HCT116 (cell line): ENCODE data around the gene STUM. TPM values are rescaled to one million over a fixed set of nuclear protein-coding genes. Genes with fewer than 3 reads are reported as not detected.

Experiments
- ATAC-seq: fragments of 200-7000 bp; cut with Tn5 transposase; 2 replicates; pipeline ENCODE4 v1.9.1; 2020; ENCODE audit warnings: mild to moderate bottlenecking, moderate library complexity
- BruUV-seq: library from RNA; stranded (reverse); fragments of 400-500 nt; replicated peaks from 2 replicates; lab custom pipeline; 2021; lab: Mats Ljungman, UMichigan
- CTCF ChIA-PET: fragments of 300-600 bp; sonication (Branson Sonifier 250); formaldehyde crosslinking; loops from one replicate; lab custom pipeline; 2021; ENCODE audit warnings: antibody characterized with exemption; lab: Charles Lee
- POLR2A ChIA-PET: fragments of 300-600, 350-600 bp; sonication (Branson Sonifier 250); formaldehyde crosslinking; loops from one replicate; lab custom pipeline; 2021; ENCODE audit warnings: antibody characterized with exemption; lab: Charles Lee
- RAD21 ChIA-PET, 2 experiments: fragments of 300-600 bp; sonication (Branson Sonifier 250); formaldehyde crosslinking; loops; one replicate each; lab custom pipeline; 2023; ENCODE audit warnings: low total read pairs in 2 of 2; ENCODE audit not compliant: uncharacterized antibody in 2 of 2, unreplicated experiment in 2 of 2, low non-redundant PET in 1 of 2; lab: Charles Lee
- DNase-seq: peaks from one replicate; pipeline ENCODE4 v3.0.0-alpha.2; 2010; ENCODE audit warnings: low read depth, low spot score
- H2AFZ ChIP-seq: fragments of 200-600 bp; shearing (Covaris generic), sonication (generic); 2 replicates; pipeline ENCODE4 v1.6.1; 2017; ENCODE audit warnings: low read depth, mixed run types, mixed read lengths, antibody characterized with exemption, low read length; ENCODE audit not compliant: poor library complexity, severe bottlenecking
- H3K27ac ChIP-seq: 2 replicates; pipeline ENCODE4 v1.5.1; 2012; ENCODE audit warnings: low read depth, low read length
- H3K27me3 ChIP-seq: fragments of 200-600 bp; sonication (generic); 2 replicates; pipeline ENCODE4 v1.6.1; 2016; ENCODE audit warnings: mixed run types, low read length, mixed read lengths; ENCODE audit not compliant: insufficient read depth
- H3K36me3 ChIP-seq, 2 experiments: fragments of 200-500 bp in 1 of 2; fragments of 200-600 bp in 1 of 2; sonication (Bioruptor generic) in 1 of 2; sonication (generic) in 1 of 2; 2 replicates each; pipeline versions ENCODE4 v1.5.1 to v1.6.1; 2014 to 2016; ENCODE audit warnings: low read length in 2 of 2, inconsistent platforms in 1 of 2, mixed read lengths in 1 of 2, mixed run types in 1 of 2; ENCODE audit not compliant: insufficient read depth in 2 of 2, control insufficient read depth in 1 of 2
- H3K4me1 ChIP-seq, 2 experiments: fragments of 200-600 bp in 1 of 2; sonication (generic) in 1 of 2; 2 replicates each; pipeline versions ENCODE4 v1.5.1 to v1.6.1; 2012 to 2017; ENCODE audit warnings: low read length in 2 of 2, inconsistent platforms in 1 of 2, mild to moderate bottlenecking in 1 of 2, mixed read lengths in 1 of 2, mixed run types in 1 of 2, moderate library complexity in 1 of 2; ENCODE audit not compliant: insufficient read depth in 2 of 2, control insufficient read depth in 1 of 2
- H3K4me2 ChIP-seq: fragments of 200-600 bp; sonication (generic); 2 replicates; pipeline ENCODE4 v1.6.1; 2017; ENCODE audit warnings: mixed run types, low read length, mixed read lengths
- H3K4me3 ChIP-seq, 2 experiments: fragments of 200-600 bp in 1 of 2; sonication (generic) in 1 of 2; replicated peaks in 1 of 2; 2 replicates each; pipeline ENCODE4 v1.5.1; 2011 to 2016; ENCODE audit warnings: low read length in 2 of 2, control low read depth in 1 of 2, low read depth in 1 of 2, mild to moderate bottlenecking in 1 of 2, mixed read lengths in 1 of 2, mixed run types in 1 of 2
- H3K79me2 ChIP-seq: fragments of 200-600 bp; sonication (generic); 2 replicates; pipeline ENCODE4 v1.6.1; 2017; ENCODE audit warnings: mild to moderate bottlenecking, mixed run types, low read length, moderate library complexity, mixed read lengths; ENCODE audit not compliant: insufficient read depth
- H3K9ac ChIP-seq: fragments of 200-600 bp; sonication (generic); 2 replicates; pipeline ENCODE4 v1.6.1; 2016; ENCODE audit warnings: low read length, mixed read lengths
- H3K9me2 ChIP-seq: fragments of 200-600 bp; sonication (generic), shearing (Covaris generic); 2 replicates; pipeline ENCODE4 v1.6.1; 2017; ENCODE audit warnings: mixed run types, mild to moderate bottlenecking, moderate library complexity; ENCODE audit not compliant: insufficient read depth
- H3K9me3 ChIP-seq, 2 experiments: fragments of 200-500 bp in 1 of 2; fragments of 200-600 bp in 1 of 2; sonication (Bioruptor generic) in 1 of 2; sonication (generic) in 1 of 2; 2 replicates each; pipeline ENCODE4 v1.6.1; 2014 to 2017; ENCODE audit warnings: low read length in 2 of 2, mixed read lengths in 2 of 2, inconsistent platforms in 1 of 2, low read depth in 1 of 2, mild to moderate bottlenecking in 1 of 2, mixed run types in 1 of 2, moderate library complexity in 1 of 2; ENCODE audit not compliant: control insufficient read depth in 1 of 2, insufficient read depth in 1 of 2
- H4K20me1 ChIP-seq: fragments of 200-600 bp; sonication (generic), shearing (Covaris generic); 2 replicates; pipeline ENCODE4 v1.6.1; 2017; ENCODE audit warnings: mixed run types, mild to moderate bottlenecking, moderate library complexity; ENCODE audit not compliant: insufficient read depth
- EZH2phosphoT487 ChIP-seq: fragments of 200-600 bp; IDR thresholded peaks from 2 replicates; pipeline ENCODE4 v1.6.1; 2018; ENCODE audit warnings: antibody characterized with exemption, borderline replicate concordance
- MAX ChIP-seq: IDR thresholded peaks from 2 replicates; pipeline ENCODE4 v1.6.1; 2012
- RAD21 ChIP-seq: IDR thresholded peaks from 2 replicates; pipeline ENCODE4 v1.6.1; 2012; ENCODE audit warnings: low read depth, mild to moderate bottlenecking
- REST ChIP-seq: IDR thresholded peaks from 2 replicates; pipeline ENCODE4 v1.6.1; 2012; ENCODE audit warnings: low read depth
- SIN3A ChIP-seq: IDR thresholded peaks from 2 replicates; pipeline ENCODE4 v1.6.1; 2012; ENCODE audit warnings: low read depth
- SP1 ChIP-seq: IDR thresholded peaks from 2 replicates; pipeline ENCODE4 v1.6.1; 2012; ENCODE audit warnings: low read depth
- SRF ChIP-seq: IDR thresholded peaks from 2 replicates; pipeline ENCODE4 v1.6.1; 2012; ENCODE audit warnings: low read depth
- TCF7L2 ChIP-seq: IDR thresholded peaks from 2 replicates; pipeline ENCODE4 v1.7.0; 2011; ENCODE audit warnings: borderline replicate concordance, inconsistent platforms; ENCODE audit not compliant: insufficient read depth, insufficient read length; ENCODE audit errors: extremely low read depth
- ZFX ChIP-seq: fragments of 450-650 bp; IDR thresholded peaks from 2 replicates; pipeline ENCODE4 v1.6.1; 2017
- intact Hi-C: fragments of 100-400 bp; cut with micrococcal nuclease; formaldehyde crosslinking; loops from 2 replicates; pipeline ENCODE4 v1.10.0; 2022
- total RNA-seq: library from RNA; stranded (reverse); gene quantifications from one replicate; pipeline ENCODE4 v1.2.1, GENCODE V29; 2021; ENCODE audit not compliant: unreplicated experiment
- TF ChIP-seq, protein P1 (sequence below), 3 experiments: fragments of 200-600 bp in 1 of 3; sonication (generic) in 1 of 3; IDR thresholded peaks in 2 of 3; conservative IDR thresholded peaks in 1 of 3; 2 replicates each; pipeline ENCODE4 v1.5.1; 2012 to 2017; ENCODE audit warnings: low read depth in 2 of 3, low read length in 2 of 3, antibody characterized with exemption in 1 of 3, borderline replicate concordance in 1 of 3, control low read depth in 1 of 3, mild to moderate bottlenecking in 1 of 3, mixed read lengths in 1 of 3, mixed run types in 1 of 3, moderate library complexity in 1 of 3; ENCODE audit not compliant: insufficient read depth in 1 of 3

Gene STUM
- total RNA-seq, 1 experiment from 2014 or later, result not detected

DNA sequence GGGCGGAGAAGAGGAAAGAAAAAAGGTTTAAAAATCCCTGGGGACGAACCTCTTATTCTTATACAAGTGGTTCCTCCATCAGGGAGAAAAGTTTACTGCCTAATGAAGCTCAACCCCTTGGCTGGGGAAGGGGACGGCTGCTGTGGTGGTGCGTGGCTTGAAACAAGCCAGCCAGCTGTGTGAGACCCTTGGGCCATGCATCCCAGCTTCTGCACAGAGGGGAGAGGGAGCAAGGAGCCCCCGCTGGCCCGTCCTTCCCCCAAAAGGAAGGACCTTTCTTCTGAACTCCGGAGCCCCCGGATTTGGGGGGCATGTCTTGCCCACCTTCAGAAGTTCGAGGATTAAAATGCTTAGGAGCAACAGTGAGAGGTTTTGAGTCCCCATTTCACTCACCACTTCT is 67.3 kb downstream of the STUM start:
- no peak for DNase-seq
- Histone ChIP-seq H3K4me2 (no peak overlapping the region), H3K4me1 (no peaks in the 10 kb centered on the region), H2AFZ (no peak overlapping the region), H3K9ac (no peak overlapping the region), H3K9me2 (no peaks in the 10 kb centered on the region), H3K9me3 (no peaks in the 10 kb centered on the region), H3K4me3 (no peak overlapping the region), H3K79me2 (no peaks in the 10 kb centered on the region), H4K20me1 (no peaks in the 10 kb centered on the region), H3K27ac (no peak overlapping the region), H3K36me3 (no peaks in the 10 kb centered on the region), H3K27me3 (no peaks in the 10 kb centered on the region)
- BruUV-seq, result no TSS peak
- POLR2A ChIA-PET, result no interaction called here
- no peak for ATAC-seq
- no peak for TF ChIP-seq ZFX
- TF ChIP-seq RAD21, result no peak
- TF ChIP-seq, protein P1, sequence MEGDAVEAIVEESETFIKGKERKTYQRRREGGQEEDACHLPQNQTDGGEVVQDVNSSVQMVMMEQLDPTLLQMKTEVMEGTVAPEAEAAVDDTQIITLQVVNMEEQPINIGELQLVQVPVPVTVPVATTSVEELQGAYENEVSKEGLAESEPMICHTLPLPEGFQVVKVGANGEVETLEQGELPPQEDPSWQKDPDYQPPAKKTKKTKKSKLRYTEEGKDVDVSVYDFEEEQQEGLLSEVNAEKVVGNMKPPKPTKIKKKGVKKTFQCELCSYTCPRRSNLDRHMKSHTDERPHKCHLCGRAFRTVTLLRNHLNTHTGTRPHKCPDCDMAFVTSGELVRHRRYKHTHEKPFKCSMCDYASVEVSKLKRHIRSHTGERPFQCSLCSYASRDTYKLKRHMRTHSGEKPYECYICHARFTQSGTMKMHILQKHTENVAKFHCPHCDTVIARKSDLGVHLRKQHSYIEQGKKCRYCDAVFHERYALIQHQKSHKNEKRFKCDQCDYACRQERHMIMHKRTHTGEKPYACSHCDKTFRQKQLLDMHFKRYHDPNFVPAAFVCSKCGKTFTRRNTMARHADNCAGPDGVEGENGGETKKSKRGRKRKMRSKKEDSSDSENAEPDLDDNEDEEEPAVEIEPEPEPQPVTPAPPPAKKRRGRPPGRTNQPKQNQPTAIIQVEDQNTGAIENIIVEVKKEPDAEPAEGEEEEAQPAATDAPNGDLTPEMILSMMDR (IDR thresholded peaks at IDR 0.05 in 2 of 3, conservative IDR thresholded peaks at IDR 0.05 in 1 of 3; ENCODE audit: borderline replicate concordance in 1 of 3, insufficient read depth in 1 of 3, low read depth in 2 of 3, low read length in 2 of 3), result no peak
- no peak for TF ChIP-seq MAX
- no peak for TF ChIP-seq TCF7L2
- no peak for TF ChIP-seq SRF
- TF ChIP-seq REST, result no peak
- TF ChIP-seq EZH2phosphoT487, result no peak
- TF ChIP-seq SIN3A, result no peak
- no peak for TF ChIP-seq SP1
- RAD21 ChIA-PET, result no interaction called here
- intact Hi-C loops, result no loop called here
- CTCF ChIA-PET, result no interaction called here
